Measurements from ENCODE around the gene NKX1-1.
"Not testable (repeated sequence)": the region's sequence is repeated elsewhere in the genome, so short reads cannot be mapped to it uniquely, and the experiment has no call there.

Gene NKX1-1

DNA sequence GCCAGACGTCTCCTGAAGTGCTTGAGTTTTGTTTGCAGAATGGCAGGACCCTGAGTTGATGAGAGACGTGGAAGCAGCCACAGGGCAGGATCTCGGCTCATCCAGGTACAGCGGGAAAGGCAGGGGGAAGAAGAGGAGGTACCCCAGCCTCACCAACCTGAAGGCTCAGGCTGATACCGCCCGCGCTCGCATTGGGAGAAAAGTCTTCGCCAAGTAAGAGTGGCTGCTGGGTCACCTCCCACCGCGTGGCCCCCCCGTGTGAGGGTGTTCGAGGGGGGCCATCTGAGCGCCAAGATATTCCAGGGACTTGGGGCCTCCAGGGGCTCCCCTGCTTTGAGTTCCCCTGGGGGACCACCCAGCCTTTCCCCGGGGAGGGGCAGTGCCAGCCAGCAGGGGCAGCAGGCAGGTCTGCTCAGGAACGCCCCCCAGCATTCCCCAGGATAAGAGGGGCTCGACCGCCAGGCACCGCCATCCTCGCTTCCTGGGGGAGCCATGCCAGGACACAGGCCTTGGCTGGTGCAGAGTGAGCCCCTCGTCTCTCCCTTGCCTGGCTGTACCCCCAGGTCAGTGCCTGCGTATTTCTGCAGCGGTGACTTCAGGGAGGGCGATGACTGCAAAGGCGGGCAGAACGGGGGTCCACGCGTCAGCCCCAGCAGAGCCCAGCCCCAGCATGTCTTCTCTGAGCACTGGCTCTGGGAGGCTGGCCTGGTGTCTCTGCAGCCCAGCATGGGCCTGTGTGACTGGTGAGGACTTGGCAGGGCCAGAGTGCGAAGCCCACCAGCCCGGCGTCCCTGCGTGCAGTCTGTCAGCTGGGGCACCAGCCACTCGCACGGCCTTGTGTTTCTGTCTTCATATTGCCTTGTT is 22.3 kb downstream of the NKX1-1 start:
- DNase-seq, result no peak

DNA sequence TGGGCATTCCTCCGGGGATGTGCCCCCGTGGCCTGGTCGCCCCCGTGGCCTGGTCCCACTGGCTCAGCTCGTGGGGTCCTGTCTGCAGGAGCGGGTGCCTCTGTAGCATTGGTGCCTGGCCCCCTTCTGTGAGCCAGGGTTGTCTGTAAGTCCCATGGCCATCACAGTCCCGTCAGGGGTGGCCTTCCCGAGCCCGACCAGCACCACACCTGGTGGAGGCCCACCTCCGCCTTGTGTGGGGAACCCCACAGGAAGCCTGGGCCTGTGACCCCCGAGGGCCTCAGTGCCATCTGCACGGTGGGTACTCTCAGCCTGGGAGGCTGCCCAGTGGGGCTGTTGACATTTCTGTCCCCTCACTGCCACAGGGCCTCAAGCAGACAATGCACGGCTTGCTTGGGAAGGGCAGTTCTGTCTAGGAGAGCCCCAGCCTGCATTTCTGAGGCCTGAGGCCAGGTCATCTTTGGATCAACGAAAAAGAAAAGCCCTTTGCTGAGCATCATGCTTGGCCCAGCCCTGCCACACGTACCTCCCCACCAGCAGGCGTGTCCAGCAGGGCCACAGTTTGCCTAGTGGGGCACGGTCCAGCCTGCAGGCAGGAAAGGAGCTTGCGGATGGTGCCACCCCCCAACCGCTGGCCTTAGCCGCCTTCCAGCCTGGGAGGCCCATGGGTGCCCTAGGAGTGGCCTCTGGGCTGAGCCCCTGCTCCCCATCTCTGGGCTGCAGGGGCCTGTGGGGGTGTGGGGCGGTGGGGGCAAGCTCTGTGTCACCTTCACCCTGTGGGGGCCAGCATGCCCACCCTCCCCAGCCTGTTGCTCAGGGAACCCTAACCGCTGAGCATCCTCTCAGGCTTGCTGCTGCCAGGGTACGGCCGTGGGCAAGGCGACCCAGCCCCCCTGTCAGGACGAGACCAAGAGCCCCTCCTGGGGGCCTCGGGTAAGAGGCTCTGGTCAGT is 23.2 kb downstream of the NKX1-1 start:
- no peak for DNase-seq

DNA sequence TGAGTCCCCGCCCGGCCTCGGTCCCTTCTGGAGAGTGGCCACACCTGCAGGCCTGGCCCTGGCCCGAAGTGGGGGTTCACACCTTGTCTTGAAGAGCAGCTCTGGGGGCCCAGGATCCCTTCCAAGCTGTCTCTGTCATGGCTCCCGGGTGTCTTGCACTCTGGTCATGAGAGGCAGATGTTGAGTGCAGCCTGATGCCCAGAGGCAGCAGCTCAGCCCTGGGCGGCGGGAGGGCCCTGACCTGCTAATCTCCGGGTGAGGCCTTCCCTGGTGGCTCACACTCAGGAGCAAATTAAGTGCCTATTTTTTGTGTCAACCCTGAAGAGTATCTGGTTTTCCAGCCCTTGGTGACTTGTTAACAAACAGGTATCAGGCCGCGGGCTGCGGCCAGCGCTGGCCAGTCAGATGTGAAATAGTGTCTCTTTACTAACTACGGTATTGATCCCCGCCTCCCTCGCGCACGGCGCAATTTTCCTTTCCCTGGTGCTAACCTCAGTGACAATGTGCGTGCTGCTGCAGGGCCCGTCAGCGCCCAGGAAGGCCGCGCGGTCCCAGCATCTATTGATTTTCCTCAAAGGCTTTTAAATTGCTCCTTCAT is 24.2 kb downstream of the NKX1-1 start:
- no peak for DNase-seq

DNA sequence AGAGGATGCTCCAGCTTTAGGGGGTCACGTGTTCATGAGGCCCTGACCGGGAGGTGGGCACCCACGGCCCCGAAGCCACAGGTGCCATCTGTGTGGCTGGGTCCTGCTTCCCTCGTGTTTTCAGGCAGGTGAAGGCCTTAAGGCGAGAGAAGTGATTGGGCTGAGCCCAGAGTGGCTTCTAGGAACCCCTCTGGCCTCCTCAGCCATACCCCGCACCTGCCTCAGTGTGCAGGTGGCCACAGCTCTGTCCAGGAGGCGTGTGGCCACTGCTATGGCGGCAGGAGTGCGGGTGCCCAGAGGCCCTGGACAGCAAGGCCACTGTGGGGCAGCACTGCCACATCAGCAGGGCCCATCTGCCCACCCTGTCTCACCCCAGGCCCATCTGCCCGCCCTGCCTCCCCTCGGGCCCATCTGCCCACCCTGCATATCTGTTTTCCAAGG is 25.0 kb downstream of the NKX1-1 start:
- no peak for DNase-seq

DNA sequence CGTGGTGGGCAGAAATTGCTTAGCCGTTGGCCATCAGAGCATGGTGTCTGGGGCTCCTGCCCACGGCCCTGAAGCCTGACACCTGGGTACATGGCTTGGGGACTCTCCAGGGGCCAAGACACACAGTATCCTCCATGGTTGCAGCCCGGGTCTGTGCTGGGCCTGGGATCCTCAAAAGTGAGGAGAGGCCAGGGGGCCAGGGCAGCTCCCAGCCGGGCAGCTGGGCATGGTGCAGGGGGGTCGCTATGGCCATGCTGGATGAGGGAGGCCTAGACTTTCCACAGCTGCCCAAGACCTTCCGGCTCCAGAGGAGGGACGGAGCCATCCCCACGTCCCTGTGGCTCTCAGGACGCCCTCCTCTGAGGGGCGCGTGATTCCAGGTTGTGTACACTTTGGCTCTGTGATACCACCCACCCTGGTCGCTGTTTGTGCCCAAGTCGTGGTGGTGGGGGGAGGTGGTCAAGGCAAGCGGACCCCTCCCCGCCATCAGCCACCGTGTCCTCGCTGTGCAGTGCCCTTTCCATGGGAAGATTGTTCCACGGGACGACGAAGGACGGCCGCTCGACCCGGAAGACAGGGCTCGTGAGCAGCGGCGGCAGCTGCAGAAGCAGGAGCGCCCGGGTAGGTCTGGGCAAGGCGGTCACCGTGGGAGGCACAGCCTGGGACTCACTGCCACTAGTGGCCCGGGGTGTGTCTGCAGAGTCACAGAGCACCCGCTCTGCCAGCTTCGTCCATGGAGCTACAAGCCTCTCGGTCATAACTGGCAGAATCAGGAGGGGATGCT is 25.7 kb downstream of the NKX1-1 start:
- no peak for DNase-seq

DNA sequence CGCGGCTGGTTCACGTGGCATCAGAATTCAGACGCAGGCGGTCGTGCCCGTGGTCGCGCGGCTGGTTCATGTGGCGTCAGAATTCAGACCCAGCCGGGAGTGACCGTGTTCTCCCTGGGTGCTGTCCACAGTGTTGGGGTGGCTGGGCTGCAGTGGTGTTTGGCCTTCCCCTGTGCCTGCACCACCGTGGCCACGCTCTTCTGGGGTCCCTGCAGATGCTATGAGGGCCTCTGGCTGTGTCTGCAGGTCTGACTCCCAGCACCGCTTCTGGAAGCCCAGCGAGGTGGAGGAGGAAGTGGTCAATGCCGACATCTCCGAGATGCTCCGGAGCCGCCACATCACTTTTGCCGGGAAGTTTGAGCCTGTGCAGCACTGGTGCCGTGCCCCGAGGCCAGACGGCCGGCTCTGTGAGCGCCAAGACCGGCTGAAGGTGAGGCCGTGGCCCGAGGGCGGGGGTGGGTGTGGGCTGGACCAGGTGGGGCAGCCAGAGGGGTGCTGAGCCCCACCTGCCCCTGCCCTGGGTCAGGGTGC is 26.4 kb downstream of the NKX1-1 start:
- no peak for DNase-seq

DNA sequence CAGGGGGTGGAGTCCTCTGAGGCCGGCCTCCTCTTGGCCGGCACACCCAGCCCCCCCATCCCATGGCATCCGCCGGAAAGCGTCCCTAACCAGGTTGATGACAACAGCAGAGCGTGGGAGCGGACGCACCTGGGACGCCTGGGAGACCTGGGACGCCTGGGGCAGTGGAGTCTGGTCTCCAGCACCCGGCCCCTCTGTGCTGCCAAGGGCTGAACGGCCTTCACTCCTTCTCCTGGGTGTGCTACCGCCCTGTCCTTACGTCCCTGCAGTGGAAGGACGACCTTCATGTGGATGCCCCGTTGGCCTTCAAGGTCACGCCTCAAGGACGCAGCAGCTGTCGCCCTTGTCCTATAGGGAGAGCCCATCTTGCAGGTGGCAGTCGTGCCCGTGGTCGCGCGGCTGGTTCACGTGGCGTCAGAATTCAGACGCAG is 26.9 kb downstream of the NKX1-1 start:
- DNase-seq, result no peak

DNA sequence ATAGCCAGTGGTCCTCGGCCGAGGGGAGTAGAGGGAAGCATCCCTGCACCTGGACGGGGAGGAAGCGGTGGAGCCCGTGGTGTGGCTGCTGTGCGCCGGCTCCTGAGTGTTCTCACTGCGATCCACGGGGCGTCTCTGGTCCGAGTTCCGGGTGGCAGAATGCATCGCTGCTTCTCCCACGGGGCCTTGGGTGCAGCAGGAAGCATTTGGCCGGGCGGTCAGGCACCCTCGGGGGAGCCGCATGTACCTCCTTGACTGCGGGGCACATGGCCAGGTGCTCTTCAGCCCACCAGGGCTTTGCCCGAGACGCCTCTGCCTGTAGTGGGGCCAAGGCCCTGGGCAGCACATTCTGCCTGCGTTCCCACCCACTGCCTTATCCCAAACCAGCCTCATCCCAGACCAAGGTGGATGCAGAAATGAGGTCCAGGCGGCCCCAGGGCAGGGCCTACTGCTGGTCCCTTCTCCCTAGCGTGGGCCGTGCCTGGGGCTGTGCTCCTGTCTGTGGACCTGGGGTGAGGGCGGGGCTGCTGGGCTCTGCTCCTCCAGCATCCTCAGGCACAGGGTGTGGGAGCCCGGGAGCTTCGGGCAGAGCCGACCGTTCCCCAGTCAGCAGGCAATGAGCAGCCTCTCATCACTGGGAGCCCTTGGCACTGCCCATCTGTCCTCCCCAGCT is 27.5 kb downstream of the NKX1-1 start:
- no peak for DNase-seq

DNA sequence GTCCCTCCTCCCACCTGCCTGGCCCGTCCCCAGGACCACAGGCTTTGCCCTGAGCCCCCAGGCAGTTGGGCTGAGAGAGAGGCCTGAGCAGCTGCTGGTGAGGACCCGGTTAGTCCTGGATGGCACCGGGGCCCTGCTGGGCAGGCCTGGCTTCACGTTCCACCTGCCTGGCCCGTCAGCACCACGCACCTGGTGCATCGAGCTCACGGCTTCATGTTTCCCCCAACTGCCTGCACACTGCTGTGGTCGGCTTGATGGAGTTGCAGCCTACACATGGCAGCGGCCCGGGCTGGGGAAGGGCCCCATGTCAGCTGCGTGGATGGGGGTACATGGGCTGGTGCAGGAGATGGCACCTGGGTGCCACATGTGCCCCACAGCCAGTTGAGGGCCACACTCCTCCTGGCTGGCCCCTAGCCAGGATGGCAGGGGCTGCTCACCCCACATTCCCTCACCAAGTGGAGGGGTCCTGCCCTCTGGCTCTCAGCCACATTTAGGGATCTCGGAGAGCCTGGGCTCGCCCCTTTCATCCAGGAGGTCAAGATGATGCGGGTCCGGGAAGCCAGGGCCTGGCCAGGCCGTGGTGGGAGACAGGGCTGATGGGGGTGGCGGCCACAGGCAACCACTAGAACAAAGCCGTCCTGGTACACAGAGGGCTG is 28.5 kb downstream of the NKX1-1 start:
- no peak for DNase-seq

DNA sequence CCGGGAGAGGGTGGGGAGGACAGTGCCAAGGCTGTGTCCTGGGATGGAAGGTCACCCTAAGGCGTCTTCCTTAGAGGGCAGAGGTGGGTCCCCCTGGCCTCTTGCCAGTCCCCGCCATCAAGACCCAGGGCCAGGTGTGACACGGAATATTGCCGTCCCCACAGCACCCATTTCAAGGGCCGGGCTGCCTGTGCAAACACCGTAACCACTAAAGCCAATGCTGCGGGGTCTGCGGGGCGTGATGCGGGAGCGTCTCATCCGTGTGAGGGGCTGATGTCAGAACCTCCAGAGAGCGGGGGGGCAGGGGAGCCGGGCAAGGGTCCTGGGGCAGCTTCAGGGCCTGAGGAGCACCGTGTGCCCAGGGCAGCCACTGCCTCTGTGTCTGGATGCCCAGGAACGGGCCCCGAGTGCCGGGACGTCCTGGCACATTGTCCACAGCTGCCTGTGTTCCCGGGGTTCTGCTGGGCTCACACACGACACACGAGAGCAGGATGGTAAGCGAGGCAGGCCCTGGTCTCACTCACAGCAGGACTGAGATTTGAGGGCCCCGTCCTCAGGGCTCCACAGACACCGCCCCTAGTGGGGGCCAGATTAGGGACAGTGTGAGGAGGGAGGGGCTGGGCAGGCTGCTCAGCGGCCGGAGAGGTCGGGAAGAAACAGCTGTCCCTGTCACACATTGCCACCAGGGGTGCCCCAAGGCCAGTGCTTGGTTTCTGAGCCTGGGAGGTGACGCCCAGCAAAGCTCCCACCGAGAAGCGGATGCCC is 29.2 kb downstream of the NKX1-1 start:
- DNase-seq, result no peak

DNA sequence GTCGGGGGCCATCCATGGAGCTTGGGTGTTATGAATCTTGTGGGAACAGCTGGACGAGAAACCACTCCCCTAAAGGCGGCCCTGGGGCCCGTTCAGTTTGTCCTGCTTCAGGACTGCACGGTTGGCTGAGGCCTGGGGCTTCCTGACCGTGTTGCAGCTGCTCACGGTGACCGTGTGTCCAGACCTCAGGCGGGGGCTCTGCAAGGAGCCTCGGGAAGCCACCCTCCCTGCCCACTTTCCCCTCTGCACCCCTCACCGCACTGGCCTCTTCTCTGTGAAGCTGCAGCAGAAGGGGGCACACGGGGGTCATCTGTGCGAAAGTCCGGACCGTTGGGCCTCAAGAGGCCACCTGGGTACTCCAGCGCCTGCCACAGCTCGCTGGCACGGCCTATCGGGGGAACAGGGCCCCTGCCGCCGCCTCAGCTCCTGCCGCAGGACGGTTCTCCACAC is 29.8 kb downstream of the NKX1-1 start:
- no peak for DNase-seq

DNA sequence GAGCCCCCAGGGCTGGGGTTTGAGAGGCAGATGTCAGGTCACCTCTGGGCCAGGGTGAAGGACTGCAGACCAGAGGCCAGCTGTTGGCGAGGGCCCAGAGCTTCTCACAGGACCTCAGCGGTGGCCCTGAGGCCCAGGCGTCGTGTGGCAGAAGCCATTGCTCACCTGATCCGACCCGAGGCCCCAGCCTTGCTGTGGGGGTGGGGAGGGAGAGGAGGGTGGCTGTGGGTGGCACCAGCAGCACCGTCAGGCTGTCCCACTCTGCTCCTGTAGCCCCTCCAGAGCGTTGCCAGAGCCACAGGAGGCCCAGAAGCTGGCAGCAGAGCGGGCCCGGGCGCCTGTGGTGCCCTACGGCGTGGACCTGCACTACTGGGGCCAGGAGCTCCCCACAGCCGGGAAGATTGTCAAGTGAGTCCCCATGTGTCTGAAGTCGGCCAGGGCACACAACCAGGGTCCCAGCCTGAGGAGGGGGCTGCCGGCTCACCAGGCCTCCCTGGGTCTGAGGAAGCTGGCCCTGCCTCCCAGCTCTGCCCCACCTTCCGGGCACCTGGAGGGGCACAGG is 30.4 kb downstream of the NKX1-1 start:
- DNase-seq, result no peak

DNA sequence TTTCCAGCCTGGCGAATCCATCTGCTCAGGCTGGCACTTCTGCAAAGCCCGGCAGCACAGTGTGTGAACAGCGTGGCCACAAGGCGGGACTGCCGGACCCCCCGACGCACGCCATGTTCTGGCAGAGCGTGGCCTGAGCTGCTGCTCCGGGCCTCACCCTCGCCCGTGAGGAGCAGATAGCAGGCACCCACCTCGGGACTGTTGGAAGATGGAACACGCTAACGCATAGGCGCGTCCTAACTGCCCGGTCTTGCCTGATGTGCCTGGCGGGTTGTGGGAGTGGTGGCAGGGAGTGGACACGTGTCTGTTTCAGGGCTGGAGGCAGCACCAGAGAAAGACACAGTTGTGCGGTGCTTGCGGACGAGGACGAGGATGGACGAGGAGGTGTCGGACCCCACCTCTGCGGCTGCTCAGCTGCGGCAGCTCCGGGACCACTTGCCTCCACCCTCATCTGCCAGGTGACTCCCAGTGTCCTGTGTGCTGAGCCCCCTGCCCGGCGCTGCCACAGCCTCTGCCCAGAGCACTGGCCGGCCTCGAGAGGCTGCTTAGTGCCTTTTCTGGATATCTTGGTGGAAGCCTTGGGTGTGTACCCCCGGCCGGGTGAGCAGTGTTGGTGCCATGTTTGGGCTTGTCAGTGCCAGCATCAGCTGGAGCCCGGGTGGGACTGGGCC is 31.1 kb downstream of the NKX1-1 start:
- DNase-seq, result no peak

DNA sequence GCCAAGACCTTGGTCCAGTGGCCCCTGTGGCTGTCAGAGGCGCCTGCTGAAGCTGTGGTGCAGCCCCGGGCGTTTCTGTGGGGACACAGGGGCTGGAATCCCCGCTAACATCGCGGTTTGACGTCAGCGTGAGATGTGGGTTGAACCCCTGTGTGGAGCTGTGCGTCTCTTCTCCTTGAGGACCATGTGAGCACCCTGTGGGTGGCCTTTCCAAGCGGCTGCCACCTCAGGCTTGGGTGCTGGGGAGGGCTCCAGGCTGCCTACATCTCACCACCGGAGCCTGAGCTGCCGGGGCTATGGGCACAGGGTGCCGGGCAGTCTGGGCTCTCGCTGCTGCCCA is 31.6 kb downstream of the NKX1-1 start:
- no peak for DNase-seq

DNA sequence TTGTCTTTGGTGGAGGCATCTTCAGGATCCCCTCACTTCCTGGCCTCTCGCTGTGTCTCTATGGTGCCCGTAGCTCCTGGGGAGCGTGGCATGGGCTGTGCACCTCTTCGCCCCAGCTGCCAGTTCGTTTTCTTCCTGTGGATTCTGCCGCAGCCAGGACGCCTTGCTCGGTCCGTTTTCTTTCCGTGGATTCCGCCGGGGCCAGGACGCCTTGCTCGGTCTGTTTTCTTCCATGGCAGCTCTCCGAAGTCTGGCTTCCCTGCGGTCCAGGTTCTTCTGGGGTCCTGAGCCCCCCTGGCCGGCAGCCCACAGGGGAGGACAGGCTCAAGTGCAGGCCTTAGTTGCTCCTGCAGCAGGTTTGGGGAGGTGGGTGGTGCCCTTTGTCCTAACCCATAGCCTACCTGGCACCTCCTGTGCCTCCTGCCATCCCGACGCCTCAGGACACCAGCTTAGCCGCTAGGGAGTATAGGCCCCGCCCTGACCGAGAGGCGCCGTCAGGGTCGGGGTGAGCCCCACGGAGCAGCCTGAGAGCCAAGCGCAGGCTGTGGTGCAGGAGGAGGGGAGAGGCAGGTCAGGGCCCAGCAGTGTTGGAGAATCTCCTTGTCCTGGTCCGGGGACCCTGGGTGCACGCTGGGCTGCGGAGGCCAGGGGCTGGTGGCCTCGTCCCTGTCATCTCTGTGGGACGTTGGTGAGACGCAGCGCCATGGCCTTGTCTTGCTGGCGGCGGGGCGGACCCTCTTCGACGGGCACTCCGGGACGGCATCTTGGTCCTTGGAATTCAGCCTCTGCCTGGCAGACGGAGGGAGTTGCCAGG is 32.1 kb downstream of the NKX1-1 start:
- no peak for DNase-seq

DNA sequence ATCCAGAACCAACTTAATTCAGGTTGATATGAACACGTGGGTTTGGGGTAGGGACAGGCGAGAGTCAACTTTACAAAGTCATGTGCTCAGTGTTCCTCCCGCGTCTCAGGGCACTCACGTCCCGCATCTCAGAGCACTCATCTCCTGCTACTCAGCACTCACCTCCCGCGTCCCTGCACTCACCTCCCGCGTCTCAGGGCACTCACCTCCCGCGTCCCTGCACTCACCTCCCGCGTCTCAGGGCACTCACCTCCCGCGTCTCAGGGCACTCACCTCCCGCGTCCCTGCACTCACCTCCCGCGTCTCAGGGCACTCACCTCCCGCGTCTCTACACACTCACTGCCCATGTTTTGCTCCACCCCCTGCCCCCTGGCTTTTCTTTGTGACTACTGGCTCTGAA is 33.7 kb downstream of the NKX1-1 start:
- DNase-seq, result not testable (repeated sequence)

DNA sequence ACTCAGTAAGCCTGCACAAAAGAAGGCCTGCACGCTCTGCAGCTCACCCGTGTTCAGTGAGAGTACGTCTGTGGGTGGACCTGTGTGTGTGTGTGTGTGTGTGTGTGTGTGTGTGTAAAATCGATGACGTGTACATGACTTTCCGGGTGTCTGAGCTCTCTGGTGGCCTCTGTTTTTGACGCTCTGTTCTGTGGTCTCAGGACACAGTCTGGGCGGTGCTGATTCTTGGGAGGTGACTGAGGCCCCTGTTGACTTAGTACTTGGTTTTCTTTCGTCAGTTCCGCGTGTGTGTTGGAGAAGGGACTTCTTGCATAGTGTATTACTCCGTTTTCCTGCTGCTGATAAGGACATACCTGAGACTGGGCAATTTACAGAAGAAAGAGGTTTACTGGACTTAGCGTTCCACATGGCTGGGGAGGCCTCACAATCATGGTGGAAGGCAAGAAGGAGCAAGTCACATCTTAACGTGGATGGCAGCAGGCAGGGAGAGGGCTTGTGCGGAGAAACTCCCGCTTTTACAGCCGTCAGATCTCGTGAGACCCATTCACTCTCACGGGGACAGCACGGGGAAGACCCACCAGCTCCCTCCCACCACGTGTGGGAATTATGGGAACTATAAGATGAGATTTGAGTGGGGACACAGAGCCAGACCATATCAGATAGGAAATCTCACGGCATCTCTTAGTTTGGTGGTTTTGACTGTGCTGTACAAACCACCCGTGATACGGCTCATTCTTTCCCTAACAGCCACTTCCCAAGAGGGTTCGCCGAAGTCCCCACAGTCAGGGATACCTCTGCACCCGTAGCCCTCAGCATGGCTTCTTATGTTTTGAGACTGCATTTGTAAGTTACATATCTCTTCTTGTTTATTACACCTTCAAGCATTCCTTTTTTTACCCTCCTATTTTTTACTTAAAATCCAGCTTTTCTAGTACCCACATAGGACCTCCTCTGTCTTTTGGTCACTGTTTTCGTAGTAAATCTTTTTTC is 34.8 kb downstream of the NKX1-1 start:
- DNase-seq, result no peak

All from NCI-H1930 (cell line).